ENCODE results near the gene ABCA10.
"Not testable (repeated sequence)": the region's sequence is repeated elsewhere in the genome, so short reads cannot be mapped to it uniquely, and the experiment has no call there.

ABCA10 gene, protein sequence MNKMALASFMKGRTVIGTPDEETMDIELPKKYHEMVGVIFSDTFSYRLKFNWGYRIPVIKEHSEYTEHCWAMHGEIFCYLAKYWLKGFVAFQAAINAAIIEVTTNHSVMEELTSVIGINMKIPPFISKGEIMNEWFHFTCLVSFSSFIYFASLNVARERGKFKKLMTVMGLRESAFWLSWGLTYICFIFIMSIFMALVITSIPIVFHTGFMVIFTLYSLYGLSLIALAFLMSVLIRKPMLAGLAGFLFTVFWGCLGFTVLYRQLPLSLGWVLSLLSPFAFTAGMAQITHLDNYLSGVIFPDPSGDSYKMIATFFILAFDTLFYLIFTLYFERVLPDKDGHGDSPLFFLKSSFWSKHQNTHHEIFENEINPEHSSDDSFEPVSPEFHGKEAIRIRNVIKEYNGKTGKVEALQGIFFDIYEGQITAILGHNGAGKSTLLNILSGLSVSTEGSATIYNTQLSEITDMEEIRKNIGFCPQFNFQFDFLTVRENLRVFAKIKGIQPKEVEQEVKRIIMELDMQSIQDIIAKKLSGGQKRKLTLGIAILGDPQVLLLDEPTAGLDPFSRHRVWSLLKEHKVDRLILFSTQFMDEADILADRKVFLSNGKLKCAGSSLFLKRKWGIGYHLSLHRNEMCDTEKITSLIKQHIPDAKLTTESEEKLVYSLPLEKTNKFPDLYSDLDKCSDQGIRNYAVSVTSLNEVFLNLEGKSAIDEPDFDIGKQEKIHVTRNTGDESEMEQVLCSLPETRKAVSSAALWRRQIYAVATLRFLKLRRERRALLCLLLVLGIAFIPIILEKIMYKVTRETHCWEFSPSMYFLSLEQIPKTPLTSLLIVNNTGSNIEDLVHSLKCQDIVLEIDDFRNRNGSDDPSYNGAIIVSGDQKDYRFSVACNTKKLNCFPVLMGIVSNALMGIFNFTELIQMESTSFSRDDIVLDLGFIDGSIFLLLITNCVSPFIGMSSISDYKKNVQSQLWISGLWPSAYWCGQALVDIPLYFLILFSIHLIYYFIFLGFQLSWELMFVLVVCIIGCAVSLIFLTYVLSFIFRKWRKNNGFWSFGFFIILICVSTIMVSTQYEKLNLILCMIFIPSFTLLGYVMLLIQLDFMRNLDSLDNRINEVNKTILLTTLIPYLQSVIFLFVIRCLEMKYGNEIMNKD (N-terminal part only)

DNA sequence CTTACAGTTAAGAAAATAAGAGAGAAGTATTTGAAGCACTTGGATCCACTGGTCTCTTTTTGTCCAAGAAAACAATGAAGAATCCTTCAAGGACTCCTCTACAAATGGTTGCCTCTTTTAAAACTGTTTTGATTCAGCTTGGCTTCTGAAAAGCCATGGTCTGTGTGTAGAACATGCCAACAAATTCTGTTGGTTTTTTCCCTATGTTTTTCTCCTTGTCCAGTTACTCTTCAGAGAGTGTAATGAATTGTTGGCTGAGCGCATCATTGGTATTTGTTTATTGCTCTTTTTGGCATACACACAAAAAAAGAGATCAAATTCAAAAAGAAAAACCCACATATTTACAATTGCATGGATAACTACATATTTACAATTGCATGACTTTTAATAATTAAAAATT, at the start of gene ABCA10:
Gene ABCA10 (minus strand): TSS at position 249 of the 400 bp plus-strand sequence. CDS start 3,466 bp downstream, outside the sequence.
- DNase-seq = no peak

DNA sequence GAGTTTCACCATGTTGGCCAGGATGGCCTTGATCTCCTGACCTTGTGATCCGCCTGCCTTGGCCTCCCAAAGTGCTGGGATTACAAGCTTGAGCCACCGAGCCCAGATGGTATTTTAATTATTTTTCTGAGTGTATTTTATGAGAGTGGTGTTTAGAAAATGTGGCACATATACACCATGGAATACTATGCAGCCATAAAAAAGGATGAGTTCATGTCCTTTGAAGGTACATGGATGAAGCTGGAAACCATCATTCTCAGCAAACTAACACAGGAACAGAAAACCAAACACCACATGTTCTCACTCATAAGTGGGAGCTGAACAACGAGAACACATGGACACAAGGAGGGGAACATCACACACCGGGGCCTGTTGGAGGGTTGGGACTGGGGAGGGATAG, 47.7 kb upstream of the ABCA10 start:
- not testable (repeated sequence) for DNase-seq

DNA sequence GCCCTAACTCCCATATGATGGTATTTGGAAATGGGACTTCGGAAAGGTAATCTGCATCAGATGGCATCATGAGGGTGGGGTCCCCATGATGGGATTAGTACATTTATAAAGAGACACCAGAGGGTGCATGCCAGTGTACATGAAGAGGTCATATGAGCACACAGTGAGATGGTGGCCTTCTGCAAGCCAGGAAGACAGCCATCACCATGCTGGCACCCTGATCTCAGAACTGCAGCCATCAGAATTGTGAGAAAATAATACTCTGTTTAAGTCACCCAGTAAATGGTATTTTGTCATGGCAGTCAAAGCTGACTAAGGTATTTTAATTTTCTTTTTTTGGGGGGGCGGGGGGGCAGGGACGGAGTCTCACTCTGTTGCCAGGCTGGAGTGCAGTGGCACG, 47.1 kb upstream of the ABCA10 start:
- DNase-seq = no peak

DNA sequence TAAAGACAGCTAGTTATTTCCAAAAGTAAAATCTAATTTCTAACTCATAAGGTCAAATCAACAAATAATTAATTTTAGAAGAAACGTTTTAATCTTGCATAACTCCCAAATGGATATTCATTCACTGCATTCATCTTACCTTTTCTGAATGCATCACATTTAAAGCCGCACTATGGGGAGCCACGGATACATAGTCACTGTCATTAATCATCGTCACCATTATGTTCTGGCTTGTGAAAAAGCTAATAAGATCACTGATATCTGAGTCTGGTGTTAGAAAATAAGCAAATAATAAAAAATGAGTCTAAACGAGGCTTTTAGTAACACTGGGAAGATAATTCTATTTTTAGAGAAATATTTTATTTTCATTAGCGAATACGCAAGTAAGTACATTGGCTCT, 42.4 kb upstream of the ABCA10 start:
- DNase-seq = no peak

DNA sequence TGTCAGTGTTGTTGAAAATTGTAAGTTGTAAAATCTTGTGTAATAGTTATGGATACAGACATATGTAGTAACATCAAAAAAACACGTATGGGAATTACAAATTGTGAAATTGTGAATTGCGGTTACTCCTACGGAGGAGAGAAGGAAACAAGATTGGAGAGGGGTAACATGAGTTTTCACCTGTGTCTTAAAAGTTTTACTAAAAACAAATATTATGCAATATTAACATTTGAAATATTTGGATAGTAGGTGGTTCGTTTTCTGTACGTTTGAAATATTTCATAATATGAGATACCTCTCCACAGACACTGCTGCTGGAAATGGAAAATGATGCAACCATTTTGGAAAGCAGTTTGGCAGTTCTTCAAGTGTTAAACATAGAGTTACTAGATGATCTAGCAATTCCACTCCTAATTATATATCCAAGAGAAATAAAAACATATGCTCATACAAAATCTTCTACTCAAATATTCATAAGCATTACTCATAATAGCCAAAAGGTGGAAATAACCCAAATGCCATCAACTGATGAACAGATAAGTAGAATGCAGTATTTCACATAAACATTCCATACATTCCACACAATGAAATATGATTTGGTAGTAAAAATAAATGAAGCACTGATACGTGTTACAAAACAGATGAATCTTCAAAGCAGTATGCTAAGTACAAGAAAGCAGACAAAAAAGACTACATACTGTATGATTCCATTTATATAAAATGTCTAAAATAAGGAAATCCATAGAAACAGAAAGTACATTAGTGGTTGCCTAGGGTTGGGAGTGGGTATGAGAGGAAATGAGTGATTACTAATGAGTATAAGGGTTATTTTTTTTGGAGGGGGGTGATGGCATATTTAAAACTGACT, 40.7 kb upstream of the ABCA10 start:
- no peak for DNase-seq

DNA sequence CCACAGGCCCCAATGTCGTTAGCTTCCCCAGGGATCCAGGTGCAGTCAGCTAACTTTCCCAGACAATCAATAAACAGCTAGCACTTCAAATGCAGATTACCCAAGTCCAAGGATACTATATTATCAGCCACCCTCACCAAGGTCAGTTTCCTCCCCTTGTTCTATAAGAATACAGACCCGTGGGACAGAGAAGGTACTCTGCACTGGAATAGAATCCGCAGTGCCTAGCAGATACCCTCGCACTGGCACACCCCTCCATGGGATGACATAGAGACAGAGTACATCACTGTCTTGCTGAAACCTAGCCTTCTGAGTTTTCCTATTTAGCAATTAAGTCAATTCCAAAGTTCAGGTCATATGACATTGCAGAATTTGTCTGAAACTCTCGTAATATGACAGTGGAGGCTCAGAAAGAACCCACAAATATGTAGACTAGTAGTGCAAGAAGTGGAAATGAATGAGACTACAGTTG, 40.0 kb upstream of the ABCA10 start:
- DNase-seq = no peak

DNA sequence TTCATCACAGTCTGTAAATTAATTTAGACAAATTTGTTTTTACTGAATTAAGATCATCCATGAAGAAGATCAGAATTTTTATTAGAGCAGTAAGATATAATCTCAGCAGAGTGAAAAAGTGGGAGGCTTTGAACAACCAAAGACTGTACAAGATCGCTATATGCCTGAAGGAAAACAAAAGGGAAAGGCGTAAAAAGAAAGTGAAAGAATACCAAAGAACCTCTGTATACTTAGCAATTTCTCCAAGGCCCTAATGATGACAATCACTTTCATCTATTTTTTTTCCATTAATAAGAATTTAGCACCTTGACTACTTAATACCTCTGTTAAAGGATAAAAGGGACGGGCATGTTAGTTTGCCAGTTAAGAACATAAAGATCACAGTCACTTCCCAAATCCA, 38.6 kb upstream of the ABCA10 start:
- no peak for DNase-seq

DNA sequence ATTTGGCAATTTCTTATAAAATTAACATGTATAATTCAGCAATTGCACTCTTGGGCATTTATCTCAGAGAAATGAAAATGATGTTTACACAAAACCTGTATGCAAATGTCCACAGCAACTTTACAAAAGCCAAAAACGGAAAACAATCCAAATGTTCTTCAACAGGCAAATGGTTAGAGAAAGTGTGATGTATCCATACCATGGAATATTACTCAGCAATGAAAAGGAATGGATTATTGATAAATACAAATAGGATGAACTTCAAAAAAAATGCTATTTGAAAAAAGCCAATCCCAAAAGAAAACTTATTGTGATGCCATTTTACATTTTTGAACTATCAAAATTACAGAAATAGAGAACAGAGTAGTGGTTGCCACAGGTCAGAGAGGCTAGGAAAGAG, 37.2 kb upstream of the ABCA10 start:
- DNase-seq = no peak

DNA sequence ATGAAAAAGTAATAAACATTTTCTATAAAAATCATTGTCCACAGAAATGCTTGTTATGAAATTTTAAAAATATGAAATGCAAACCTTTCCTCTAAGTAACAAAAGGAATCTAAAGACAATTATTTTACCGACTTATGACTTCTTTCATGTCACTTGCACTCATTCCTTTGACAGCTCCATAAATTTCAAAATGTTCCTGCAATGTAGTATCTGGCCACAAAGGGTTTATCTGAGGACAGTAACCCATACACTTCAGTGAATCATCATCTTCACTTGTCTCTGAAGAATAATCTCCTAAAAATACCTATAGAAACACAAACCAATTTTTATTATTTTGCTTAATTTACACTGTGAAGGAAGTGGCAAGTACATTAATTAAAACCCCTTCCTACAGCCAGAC, 25.6 kb upstream of the ABCA10 start:
- no peak for DNase-seq

DNA sequence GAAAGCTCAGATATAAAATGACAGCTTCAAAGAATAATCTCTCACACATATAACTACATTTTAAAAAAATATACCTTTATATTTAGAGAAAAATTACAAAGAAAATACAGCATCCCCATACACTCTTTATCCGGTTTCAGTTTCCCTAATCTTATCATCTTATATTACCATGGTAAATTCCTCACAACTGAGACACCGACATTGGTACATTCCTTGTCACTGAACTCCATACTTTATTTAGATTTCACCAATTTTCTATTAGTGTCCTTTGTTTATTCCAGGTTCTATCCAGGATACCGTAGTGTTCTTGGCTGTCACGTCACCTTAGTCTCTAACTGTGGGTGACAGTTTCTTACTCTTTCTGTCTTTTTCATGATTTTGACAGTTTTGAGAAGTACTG, 22.0 kb upstream of the ABCA10 start:
- DNase-seq = no peak

DNA sequence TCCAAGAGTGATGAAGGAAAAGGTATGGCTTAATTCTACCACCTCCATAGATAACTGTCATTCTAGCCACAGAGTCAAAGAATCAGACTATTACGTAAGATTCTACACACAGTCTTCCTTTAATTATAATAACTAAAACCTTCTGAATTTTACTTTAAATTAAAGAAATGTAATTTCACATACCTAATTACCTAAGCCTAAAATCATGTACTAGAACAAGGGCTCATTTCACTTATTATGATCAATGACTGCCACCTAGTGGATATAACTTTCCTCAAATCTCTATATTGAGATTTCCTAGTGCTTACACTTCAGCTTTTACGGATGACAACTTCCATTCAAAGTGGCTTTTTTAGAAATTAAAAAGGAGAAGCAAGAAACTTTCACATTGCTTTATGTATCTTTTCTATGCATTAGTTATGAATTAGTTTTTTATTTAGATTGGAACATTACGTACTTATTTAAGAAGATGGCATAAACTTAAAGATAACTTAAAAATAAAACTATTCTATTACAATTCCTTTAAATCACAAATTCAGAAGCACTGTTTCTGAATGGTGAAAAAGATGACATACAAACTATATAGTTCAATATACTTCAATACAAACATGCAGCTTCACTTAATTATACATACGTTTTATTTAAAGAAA, 18.2 kb upstream of the ABCA10 start:
- peak; percentile 3 for DNase-seq

DNA sequence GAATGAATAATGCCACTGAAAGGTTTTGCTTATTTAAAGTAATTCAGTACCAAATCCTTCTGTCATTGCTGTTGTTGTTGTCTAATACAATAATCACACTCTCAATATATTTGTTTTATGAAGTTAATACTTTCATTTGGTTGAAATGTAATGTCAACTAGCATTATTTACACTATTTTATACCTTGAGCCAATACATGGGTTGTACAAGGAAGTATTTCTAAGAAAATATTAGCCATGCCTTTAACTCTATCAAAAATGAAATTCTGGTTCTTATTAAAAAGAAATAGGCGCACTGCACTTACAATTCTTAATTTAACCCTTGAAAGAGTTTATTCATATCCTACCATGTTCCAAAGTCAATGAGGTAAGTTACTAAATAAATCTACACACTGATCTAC, 17.6 kb upstream of the ABCA10 start:
- no peak for DNase-seq

DNA sequence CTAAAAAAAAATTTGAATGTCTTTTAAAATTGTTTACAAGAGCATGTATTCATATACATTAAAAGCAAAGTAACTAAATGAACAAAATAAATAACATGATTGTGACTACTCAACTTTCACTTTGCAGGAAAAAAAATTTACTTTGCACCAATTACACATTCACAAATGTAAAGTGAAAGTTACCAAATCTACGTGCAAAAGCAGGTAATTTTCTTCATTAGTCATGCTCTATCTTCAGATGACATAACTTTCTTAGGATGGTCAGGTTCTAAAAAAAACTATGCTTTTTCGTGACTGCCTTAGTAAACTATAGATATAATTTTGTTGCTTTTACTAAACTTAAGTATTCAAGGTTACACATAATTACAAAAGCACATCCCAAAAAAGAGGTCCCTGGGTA, 17.0 kb upstream of the ABCA10 start:
- no peak for DNase-seq

DNA sequence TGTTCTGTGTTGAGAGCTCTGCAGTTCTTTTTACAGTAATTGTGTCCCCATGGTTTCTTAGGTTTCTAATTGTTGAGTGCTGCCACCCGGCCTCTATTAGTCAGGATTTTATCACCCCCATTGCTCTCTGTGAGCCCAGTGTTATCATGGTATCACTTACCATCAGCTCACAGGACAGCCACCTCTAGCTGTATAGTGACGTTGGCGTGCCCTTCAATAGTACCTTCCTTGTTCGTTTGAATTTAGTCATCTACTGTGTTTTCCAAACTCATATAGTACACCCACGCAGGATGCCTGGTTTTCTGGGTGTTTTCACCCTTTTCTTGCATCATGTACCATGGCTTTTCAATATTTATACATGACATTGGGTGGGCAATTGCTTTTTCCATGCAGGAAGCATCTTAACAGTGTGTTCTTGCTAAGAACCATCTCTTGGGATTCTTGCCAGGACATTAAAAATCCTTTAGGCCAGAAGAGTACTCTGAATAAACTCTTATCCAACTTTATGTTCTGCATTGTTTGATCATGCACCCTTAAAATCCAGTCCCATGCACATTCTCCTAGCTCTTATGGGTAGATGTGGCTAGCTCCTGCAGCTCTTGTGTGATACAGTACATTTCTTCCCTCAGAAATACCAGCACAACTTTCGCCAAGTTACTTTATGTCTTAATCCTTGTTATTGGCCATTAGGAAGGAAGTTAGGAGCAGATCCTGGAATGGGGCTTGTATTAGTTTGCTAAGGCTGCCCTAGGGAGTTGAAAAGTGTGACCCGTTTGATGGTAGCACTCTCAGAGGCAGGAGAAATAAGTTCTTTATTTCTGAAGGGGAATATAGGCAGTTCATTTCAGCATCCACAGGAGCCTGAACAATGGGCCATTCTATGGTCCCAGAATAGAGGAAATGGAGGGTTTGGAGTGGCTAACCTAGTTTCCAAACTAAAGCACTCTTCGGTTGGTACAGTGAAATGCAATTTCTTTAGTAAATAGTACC, 11.3 kb upstream of the ABCA10 start:
- DNase-seq = no peak

DNA sequence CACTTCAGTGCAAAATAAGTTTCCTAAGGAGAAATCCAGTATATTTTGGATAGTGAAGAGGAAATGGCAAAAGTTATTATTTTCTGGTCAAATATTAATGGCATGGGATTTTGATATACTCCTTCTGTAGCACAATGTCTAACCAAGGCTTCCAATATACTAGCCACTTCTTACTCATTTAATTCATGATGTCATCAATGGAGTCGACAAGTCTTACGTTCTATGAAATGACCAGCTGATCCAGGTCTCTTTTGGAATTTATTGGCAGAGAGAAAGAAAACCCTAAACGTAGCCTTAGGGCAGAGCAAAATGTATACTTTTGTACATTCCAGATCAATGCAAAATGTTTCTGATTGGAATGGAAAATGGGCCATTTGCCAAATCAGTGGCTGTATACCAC, 8.3 kb upstream of the ABCA10 start:
- no peak for DNase-seq

DNA sequence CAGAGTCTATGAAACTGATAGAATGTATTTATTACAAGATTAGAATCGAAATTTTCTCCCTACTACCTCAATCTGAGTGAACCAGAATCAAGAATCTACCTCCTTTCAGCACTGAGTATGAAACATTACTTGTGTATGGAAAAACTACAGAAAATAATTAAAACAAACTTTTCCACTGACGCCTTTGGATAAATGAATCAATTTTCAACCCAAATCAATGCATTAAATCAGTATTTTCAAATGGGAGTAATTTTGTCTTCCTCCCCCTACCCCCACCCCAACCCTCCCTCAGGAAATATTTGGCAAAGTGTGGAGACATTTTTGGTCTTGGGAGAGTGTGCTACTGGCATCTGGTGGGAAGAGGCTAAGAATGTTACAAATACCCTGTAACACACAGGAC, 7.8 kb upstream of the ABCA10 start:
- DNase-seq = no peak

DNA sequence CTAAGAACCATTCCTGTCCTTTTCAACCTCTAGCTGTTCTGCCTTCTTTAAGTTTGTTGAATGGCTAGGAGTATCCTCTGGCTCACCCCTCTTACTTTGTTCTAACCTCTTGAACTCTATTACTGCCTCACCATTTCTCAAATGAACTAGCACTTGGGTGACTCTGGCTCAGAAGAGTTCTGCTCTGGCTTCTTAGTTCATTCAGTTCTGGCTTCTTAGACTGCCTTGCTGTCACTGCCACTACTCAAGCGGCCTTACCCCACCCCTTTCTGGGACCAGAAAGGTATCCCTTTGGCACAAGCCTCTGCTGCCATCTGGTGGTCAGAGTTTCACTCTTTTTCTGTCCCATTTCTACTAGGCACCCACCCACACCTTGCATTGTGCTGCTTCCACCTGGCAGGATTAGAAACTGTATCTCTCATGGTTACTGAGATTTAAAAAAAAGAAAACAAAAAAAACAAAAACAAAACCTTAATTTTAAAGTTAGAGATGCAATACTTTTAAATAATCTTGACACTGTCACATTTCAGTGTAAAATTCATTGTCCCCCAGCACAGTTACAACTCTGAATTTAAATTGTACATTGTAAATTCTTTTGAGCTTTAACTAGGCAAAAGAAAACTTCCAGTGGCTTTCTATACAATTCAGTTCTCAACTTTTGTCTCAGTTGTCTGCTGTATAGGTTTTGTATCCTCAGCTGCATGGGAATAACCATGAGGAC, 6.9 kb upstream of the ABCA10 start:
- DNase-seq = no peak

DNA sequence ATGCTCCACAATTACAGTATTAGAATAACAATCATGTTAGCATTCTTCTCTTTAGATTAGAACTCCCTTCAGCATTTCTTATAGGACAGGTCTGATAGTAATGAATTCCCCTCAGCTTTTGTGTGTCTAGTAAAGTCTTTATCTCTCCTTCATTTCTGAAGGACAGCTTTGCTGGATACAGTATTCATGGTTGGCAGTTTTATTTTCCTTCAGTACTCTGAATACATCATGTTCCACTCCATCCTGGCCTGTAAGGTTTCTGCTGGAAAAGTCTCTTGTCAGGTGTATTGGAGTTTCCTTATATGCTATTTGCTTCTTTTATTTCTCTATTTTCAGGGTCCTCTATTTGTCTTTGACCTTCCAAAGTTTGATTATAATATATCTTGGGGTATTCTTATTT, 4.0 kb upstream of the ABCA10 start:
- no peak for DNase-seq

DNA sequence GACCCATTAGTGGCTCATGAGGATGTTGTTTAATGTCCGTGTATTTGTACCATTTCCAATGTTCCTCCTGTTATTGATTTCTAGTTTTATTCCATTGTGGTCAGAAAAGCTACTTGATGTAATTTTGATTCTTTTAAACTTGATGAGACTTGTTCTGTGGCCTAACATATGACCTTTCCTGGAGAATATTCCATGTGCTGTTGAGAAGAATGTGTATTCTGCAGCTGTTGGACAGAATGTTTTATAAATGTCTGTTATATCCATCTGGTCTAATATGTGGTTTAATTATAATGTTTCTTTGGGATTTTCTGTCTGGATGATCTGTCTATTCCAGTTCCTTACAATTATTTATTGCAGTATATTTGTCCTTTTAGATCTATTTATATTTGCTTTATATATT, 2.9 kb upstream of the ABCA10 start:
- DNase-seq = no peak

DNA sequence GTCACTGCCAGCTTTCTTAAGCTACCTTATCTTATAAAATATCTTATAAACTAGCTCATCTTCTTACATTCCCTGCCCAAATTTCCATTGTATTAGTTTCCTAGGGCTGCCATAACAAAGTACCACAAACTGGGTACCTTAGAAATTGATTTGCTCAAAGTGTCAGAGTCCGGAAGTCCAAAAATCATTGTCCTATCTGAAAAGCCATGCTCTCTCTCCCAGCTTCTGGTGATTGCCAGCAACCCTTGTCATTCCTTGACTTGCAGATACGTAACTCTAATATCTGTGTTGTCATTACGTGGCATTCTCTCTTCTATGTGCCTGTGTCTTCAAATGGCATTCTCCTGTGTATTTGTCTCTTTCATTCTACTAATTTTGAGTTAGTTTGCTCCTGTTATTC, 2.3 kb upstream of the ABCA10 start:
- no peak for DNase-seq

All from NCI-H187 treated with DMSO at 0.1 percent for 48 hours (cell line).